Trophoblast cell (in vitro differentiated cells and primary cell): ENCODE results near the gene TTLL6.

ENCODE experiments used
- DNase-seq, 2 donors: peaks; one replicate each; pipeline ENCODE4 v3.0.0-alpha.2; 2016
- H2AFZ ChIP-seq: 2 replicates; pipeline ENCODE4 v1.6.1; 2013; ENCODE audit warnings: low read length, moderate library complexity, mild to moderate bottlenecking; ENCODE audit not compliant: insufficient read depth, poor library complexity
- H2AK5ac ChIP-seq: 2 replicates; pipeline ENCODE4 v1.6.1; 2013; ENCODE audit warnings: mild to moderate bottlenecking, low read length
- H2BK120ac ChIP-seq: 2 replicates; pipeline ENCODE4 v1.6.1; 2013; ENCODE audit warnings: low read length, mild to moderate bottlenecking, moderate library complexity; ENCODE audit not compliant: insufficient read depth, poor library complexity
- H2BK12ac ChIP-seq: 2 replicates; pipeline ENCODE4 v1.6.1; 2013; ENCODE audit warnings: mild to moderate bottlenecking, low read length, moderate library complexity
- H2BK5ac ChIP-seq: 2 replicates; pipeline ENCODE4 v1.6.1; 2013; ENCODE audit warnings: low read length, low read depth, moderate library complexity, mild to moderate bottlenecking; ENCODE audit not compliant: poor library complexity
- H3K14ac ChIP-seq: 2 replicates; pipeline ENCODE4 v1.6.1; 2013; ENCODE audit warnings: mild to moderate bottlenecking, low read length
- H3K18ac ChIP-seq: 2 replicates; pipeline ENCODE4 v1.6.1; 2013; ENCODE audit warnings: mild to moderate bottlenecking, low read length
- H3K23ac ChIP-seq: 2 replicates; pipeline ENCODE4 v1.6.1; 2013; ENCODE audit warnings: low read length
- H3K27ac ChIP-seq: 2 replicates; pipeline ENCODE4 v1.5.1; 2013; ENCODE audit warnings: low read depth, mild to moderate bottlenecking, inconsistent platforms, low read length, moderate library complexity
- H3K27me3 ChIP-seq: 2 replicates; pipeline ENCODE4 v1.6.1; 2013; ENCODE audit warnings: inconsistent platforms, mild to moderate bottlenecking, low read length, moderate library complexity; ENCODE audit not compliant: insufficient read depth
- H3K36me3 ChIP-seq, 2 experiments: 1 replicate in 1 of 2; 2 replicates in 1 of 2; pipeline ENCODE4 v1.6.1; 2013; ENCODE audit warnings: low read length in 2 of 2, mild to moderate bottlenecking in 2 of 2, moderate library complexity in 1 of 2; ENCODE audit not compliant: insufficient read depth in 2 of 2, control insufficient read depth in 1 of 2
- H3K4ac ChIP-seq: 2 replicates; pipeline ENCODE4 v1.6.1; 2013; ENCODE audit warnings: low read depth, mild to moderate bottlenecking, low read length, moderate library complexity
- H3K4me1 ChIP-seq, 2 experiments: 1 replicate in 1 of 2; 2 replicates in 1 of 2; pipeline ENCODE4 v1.6.1; 2013; ENCODE audit warnings: low read length in 2 of 2, mild to moderate bottlenecking in 2 of 2, moderate library complexity in 1 of 2; ENCODE audit not compliant: insufficient read depth in 2 of 2, control insufficient read depth in 1 of 2
- H3K4me2 ChIP-seq: 2 replicates; pipeline ENCODE4 v1.6.1; 2013; ENCODE audit warnings: inconsistent platforms, mild to moderate bottlenecking, low read length, moderate library complexity
- H3K4me3 ChIP-seq: 2 replicates; pipeline ENCODE4 v1.5.1; 2013; ENCODE audit warnings: mild to moderate bottlenecking, low read depth, low read length, inconsistent platforms
- H3K79me1 ChIP-seq: one replicate; pipeline ENCODE4 v1.6.1; 2013; ENCODE audit warnings: low read length
- H3K79me2 ChIP-seq: 2 replicates; pipeline ENCODE4 v1.6.1; 2013; ENCODE audit warnings: low read length, mild to moderate bottlenecking; ENCODE audit not compliant: control insufficient read depth, insufficient read depth, poor library complexity
- H3K9ac ChIP-seq: 2 replicates; pipeline ENCODE4 v1.6.1; 2013; ENCODE audit warnings: mild to moderate bottlenecking, low read length
- H3K9me3 ChIP-seq: 2 replicates; pipeline ENCODE4 v1.6.1; 2013; ENCODE audit warnings: low read depth, mild to moderate bottlenecking, control low read depth, inconsistent platforms, low read length; ENCODE audit not compliant: insufficient read depth
- H4K12ac ChIP-seq: 2 replicates; pipeline ENCODE4 v1.6.1; 2013; ENCODE audit warnings: low read depth, mild to moderate bottlenecking, low read length, moderate library complexity
- H4K8ac ChIP-seq: 2 replicates; pipeline ENCODE4 v1.6.1; 2013; ENCODE audit warnings: low read depth, mild to moderate bottlenecking, low read length, moderate library complexity
- H4K91ac ChIP-seq: one replicate; pipeline ENCODE4 v1.6.1; 2013; ENCODE audit warnings: low read depth, mild to moderate bottlenecking, low read length, moderate library complexity
- WGBS: extraction: QIAGEN DNeasy Blood & Tissue Kit; methylation state at CpG from one replicate; pipeline ENCODE4 v1.1.7; 2013; ENCODE audit warnings: missing lambda C conversion rate; ENCODE audit not compliant: insufficient read length, insufficient coverage; ENCODE audit errors: extremely low coverage; 5-methylcytosine and 5-hydroxymethylcytosine counted together

The TTLL6 gene

GRCh38 chr17:48738424-48738802, 78.6 kb downstream of the TTLL6 start:
- Histone ChIP-seq H3K23ac (no peak overlapping the region), H3K14ac (no peak overlapping the region)

GRCh38 chr17:48737330-48738043, 79.5 kb downstream of the TTLL6 start:
- Histone ChIP-seq H3K14ac (no peak overlapping the region), H3K4ac (no peak overlapping the region), H3K4me2 (no peak overlapping the region), H3K79me1 (no peaks in the 10 kb centered on the region), H3K4me3 (no peak overlapping the region), H2BK120ac (no peak overlapping the region), H2AFZ (no peak overlapping the region), H3K4me1 (no peaks in the 10 kb centered on the region), H4K8ac (no peak overlapping the region), H3K9ac (no peak overlapping the region), H3K36me3 (no peaks in the 10 kb centered on the region), H2BK5ac (no peak overlapping the region), H2BK12ac (no peak overlapping the region), H3K27ac (no peak overlapping the region), H3K18ac (no peak overlapping the region), H3K23ac (no peak overlapping the region), H4K12ac (no peak overlapping the region), H4K91ac (no peak overlapping the region), H3K79me2 (no peaks in the 10 kb centered on the region), H3K9me3 (peaks cover 9% of the 10 kb centered on the region), H3K27me3 (peaks cover 78% of the 10 kb centered on the region), H2AK5ac (no peak overlapping the region)
- DNase-seq, result no peak
- WGBS, result no CpG with 5 or more reads among the region's 4 CpGs

More at GRCh38 chr17:48738424-48738802, 78.6 kb downstream of the TTLL6 start:
- Histone ChIP-seq H2BK5ac (no peak overlapping the region), H3K9ac (no peak overlapping the region), H2BK12ac (no peak overlapping the region), H3K9me3 (peaks cover 9% of the 10 kb centered on the region), H3K36me3 (no peaks in the 10 kb centered on the region), H3K79me1 (no peaks in the 10 kb centered on the region), H3K27me3 (peaks cover 78% of the 10 kb centered on the region), H2AK5ac (no peak overlapping the region), H4K12ac (no peak overlapping the region), H2BK120ac (no peak overlapping the region), H3K4me1 (no peaks in the 10 kb centered on the region), H3K4me3 (no peak overlapping the region), H3K18ac (no peak overlapping the region), H4K91ac (no peak overlapping the region), H3K27ac (no peak overlapping the region), H3K4me2 (no peak overlapping the region), H3K4ac (no peak overlapping the region), H4K8ac (no peak overlapping the region), H2AFZ (no peak overlapping the region), H3K79me2 (no peaks in the 10 kb centered on the region)
- WGBS, result no CpG with 5 or more reads among the region's 11 CpGs
- DNase-seq, result no peak

- peaks cover 75% of the 10 kb centered on the region for H3K27me3 ChIP-seq
- DNase-seq, result no peak
- H2BK120ac ChIP-seq, result no peak overlapping the region
- WGBS, result no CpG with 5 or more reads among the region's 7 CpGs
- no peak overlapping the region for H3K14ac ChIP-seq
- no peak overlapping the region for H3K27ac ChIP-seq
- H2BK12ac ChIP-seq, result no peak overlapping the region
- H3K4me3 ChIP-seq, result no peak overlapping the region
- peaks cover 9% of the 10 kb centered on the region for H3K9me3 ChIP-seq
- H4K8ac ChIP-seq, result no peak overlapping the region
- no peak overlapping the region for H3K4ac ChIP-seq
- no peak overlapping the region for H3K9ac ChIP-seq
- H2AFZ ChIP-seq, result no peak overlapping the region
- no peaks in the 10 kb centered on the region for H3K36me3 ChIP-seq
- H3K79me1 ChIP-seq, result no peaks in the 10 kb centered on the region
- H3K23ac ChIP-seq, result no peak overlapping the region
- no peak overlapping the region for H2AK5ac ChIP-seq
- H3K18ac ChIP-seq, result no peak overlapping the region
- no peaks in the 10 kb centered on the region for H3K79me2 ChIP-seq
- no peak overlapping the region for H4K12ac ChIP-seq
- no peaks in the 10 kb centered on the region for H3K4me1 ChIP-seq
- H2BK5ac ChIP-seq, result no peak overlapping the region
- H4K91ac ChIP-seq, result no peak overlapping the region
- H3K4me2 ChIP-seq, result no peak overlapping the region
Observed at GRCh38 chr17:48735062-48735351, 82.0 kb downstream of the TTLL6 start.

GRCh38 chr17:48734333-48735061, 82.5 kb downstream of the TTLL6 start:
- Histone ChIP-seq H3K4ac (no peak overlapping the region), H3K27me3 (peaks cover 77% of the 10 kb centered on the region), H4K8ac (no peak overlapping the region), H4K12ac (no peak overlapping the region), H2AK5ac (no peak overlapping the region), H2AFZ (no peak overlapping the region), H4K91ac (no peak overlapping the region), H3K9me3 (peaks cover 7% of the 10 kb centered on the region), H3K36me3 (no peaks in the 10 kb centered on the region), H3K18ac (no peak overlapping the region), H3K79me1 (no peaks in the 10 kb centered on the region), H3K4me1 (no peaks in the 10 kb centered on the region), H2BK5ac (no peak overlapping the region), H3K23ac (no peak overlapping the region), H3K4me2 (no peak overlapping the region), H2BK120ac (no peak overlapping the region), H3K79me2 (no peaks in the 10 kb centered on the region), H3K4me3 (no peak overlapping the region), H3K9ac (no peak overlapping the region), H3K27ac (no peak overlapping the region), H2BK12ac (no peak overlapping the region), H3K14ac (no peak overlapping the region)
- DNase-seq, result no peak
- no CpG with 5 or more reads among the region's 14 CpGs for WGBS
